Measurements from ENCODE around the gene FAM20A.
A peak's percentile ranks its signal among the peaks of the same experiment; 100 is the strongest.

FAM20A gene

DNA sequence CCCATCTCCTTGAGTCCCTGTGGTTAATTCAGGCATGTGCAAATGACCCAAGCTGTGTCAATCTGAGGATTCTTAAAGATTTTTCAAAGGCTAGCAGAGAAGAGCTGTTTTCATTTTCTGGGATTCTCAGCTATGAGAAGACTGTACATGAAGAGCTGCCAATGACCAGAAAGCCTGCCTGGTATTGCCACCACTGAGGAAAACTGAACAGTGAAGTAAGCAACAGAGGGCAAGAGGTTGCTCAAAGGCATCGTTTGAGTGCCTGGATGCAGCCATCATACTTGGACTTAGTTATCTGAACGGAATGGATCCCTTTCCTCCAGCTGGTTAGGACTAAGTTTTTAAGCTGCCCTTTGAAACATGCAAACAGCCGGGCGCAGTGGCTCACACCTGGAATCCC is 38.4 kb downstream of the FAM20A start:
- H3K27ac Mint-ChIP-seq, result no peak overlapping the region
- no peaks in the 10 kb centered on the region for H3K36me3 Mint-ChIP-seq (ENCODE audit: low read depth)
- no peaks in the 10 kb centered on the region for H3K9me3 Mint-ChIP-seq
- H3K4me3 Mint-ChIP-seq, result no peak overlapping the region
- H3K4me1 Mint-ChIP-seq, result peaks cover 19% of the 10 kb centered on the region
- TF ChIP-seq, protein P1, sequence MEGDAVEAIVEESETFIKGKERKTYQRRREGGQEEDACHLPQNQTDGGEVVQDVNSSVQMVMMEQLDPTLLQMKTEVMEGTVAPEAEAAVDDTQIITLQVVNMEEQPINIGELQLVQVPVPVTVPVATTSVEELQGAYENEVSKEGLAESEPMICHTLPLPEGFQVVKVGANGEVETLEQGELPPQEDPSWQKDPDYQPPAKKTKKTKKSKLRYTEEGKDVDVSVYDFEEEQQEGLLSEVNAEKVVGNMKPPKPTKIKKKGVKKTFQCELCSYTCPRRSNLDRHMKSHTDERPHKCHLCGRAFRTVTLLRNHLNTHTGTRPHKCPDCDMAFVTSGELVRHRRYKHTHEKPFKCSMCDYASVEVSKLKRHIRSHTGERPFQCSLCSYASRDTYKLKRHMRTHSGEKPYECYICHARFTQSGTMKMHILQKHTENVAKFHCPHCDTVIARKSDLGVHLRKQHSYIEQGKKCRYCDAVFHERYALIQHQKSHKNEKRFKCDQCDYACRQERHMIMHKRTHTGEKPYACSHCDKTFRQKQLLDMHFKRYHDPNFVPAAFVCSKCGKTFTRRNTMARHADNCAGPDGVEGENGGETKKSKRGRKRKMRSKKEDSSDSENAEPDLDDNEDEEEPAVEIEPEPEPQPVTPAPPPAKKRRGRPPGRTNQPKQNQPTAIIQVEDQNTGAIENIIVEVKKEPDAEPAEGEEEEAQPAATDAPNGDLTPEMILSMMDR (IDR thresholded peaks at IDR 0.05; ENCODE audit: unreplicated experiment in 3 of 3), result no peak
- H3K27me3 Mint-ChIP-seq (ENCODE audit: low read depth), result peaks cover 41% of the 10 kb centered on the region

DNA sequence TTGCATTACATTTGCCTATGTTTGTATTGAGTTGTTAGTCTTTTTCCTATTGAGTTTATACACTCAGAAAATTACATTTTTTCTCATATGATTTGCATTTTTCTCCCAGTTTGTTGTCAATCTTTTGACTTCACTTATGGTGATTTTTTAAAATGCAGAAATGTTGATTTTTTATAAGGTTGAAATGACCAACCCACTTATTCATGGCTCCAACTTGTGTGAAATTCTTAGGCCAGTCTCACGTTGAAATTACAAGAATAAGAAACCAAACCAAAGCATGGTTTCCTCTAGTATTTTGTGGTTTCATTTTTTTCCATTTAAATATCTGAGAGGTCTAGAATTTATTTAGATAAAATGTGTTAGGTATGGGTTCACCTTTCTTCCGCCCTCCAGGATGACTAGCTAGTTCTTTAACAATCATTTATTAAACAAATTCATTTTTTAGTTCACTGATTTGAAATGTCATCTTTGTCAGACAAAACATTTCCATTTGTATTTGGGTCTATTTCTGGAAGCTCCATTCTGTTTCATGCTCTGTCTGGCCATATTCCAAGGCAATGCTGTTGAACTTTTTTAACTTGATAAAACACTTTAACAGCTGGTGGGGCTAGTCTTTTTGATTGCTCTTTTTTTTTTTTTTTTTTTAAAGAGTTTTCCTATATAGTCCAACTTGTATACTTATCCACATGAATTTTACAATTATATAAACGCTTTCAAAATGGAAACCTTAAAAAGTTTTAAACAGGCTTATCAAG is 40.0 kb downstream of the FAM20A start:
- Mint-ChIP-seq H3K27ac (no peak overlapping the region), H3K9me3 (no peaks in the 10 kb centered on the region), H3K36me3 (ENCODE audit: low read depth) (no peaks in the 10 kb centered on the region), H3K27me3 (ENCODE audit: low read depth) (peaks cover 29% of the 10 kb centered on the region), H3K4me3 (no peak overlapping the region), H3K4me1 (peaks cover 12% of the 10 kb centered on the region)
- TF ChIP-seq, protein P1 (IDR thresholded peaks at IDR 0.05; ENCODE audit: unreplicated experiment in 3 of 3), result no peak

DNA sequence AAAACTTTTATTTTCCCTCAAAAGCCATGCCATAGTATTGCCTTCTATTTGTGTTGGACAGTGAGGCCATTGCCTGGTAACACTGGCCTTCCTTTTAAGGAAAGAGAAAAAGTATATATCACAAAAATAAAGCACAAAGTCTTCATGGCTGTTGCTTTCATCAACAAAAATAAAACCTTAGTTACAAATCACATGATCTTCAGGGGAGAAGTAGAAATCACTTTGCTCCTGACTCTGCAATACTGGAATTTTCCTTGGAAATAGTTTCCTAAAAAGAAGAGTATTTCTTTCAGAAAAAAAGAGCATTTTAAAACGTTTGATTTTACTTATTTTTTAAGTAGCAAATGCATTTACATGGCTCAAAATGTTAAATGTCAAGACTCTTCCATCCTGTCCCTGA is 41.9 kb downstream of the FAM20A start:
- no peaks in the 10 kb centered on the region for H3K9me3 Mint-ChIP-seq
- TF ChIP-seq, protein P1 (IDR thresholded peaks at IDR 0.05; ENCODE audit: unreplicated experiment in 3 of 3), result no peak
- no peak overlapping the region for H3K27ac Mint-ChIP-seq
- H3K4me1 Mint-ChIP-seq, result peaks cover 11% of the 10 kb centered on the region
- H3K4me3 Mint-ChIP-seq, result no peak overlapping the region
- H3K36me3 Mint-ChIP-seq (ENCODE audit: low read depth), result peaks cover 3% of the 10 kb centered on the region
- H3K27me3 Mint-ChIP-seq (ENCODE audit: low read depth), result peaks cover 25% of the 10 kb centered on the region

DNA sequence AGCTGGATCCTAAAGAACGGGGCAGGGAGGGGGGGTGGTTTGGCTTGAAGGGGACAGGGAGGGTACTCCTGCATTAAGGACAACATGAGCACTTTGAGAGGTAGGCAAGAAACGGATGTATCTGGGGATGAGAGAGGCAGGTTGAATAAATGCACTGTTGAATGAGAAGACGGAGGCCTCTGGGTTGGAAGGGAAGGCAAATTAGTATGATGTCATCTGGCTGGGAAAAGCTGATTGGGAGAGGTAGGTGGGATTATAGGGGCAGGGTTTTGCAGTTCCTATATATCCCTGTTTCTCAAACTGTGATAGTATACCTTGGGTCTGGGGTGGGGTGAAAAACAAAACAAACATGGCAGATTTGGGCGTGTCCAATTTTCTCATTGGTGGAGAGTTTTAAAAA is 44.6 kb downstream of the FAM20A start:
- H3K36me3 Mint-ChIP-seq (ENCODE audit: low read depth), result peaks cover 3% of the 10 kb centered on the region
- H3K9me3 Mint-ChIP-seq, result no peaks in the 10 kb centered on the region
- no peak overlapping the region for H3K4me3 Mint-ChIP-seq
- TF ChIP-seq, protein P1 (IDR thresholded peaks at IDR 0.05; ENCODE audit: unreplicated experiment in 3 of 3), result no peak
- peaks cover 11% of the 10 kb centered on the region for H3K27me3 Mint-ChIP-seq (ENCODE audit: low read depth)
- peaks cover 11% of the 10 kb centered on the region for H3K4me1 Mint-ChIP-seq
- H3K27ac Mint-ChIP-seq, result peak overlapping the region in 1 of 3 experiments; percentile 31

DNA sequence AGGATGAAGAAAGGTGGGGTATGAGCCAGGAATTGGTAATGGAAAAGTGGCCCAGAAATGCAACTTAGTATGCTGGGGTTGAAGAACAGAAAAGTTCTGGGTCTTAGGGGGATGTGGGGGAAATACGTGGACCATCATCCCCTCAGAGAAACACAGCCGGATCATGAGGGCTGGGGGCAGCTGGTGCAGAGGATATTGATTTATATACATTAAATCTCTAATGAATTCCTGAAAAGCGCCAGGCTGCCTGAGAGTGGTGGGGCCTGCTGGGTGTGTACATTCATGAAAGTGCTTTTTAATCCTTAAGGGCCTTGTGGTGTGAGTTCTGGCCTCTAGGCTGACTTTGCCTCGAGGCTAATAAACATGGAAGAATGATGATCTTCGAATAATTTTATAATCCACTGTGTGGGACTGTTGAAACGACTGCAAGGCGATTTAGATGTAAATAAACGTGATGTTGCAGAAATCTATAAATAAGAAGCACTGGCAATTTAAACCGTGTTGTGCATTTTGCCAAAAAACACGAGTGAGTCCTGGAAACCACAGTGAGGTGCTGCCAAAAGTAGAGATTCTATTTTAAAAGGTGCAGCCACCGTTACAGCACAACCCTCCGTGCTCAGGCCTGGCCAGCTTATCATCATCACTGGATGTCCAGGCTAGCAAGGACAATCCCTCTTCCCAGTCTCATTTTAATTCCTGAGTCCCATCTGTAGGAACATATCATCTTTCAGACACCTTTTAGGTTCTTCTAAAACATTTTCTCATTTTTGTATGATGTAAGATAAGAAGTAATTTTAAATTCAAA is 56.9 kb downstream of the FAM20A start:
- no peaks in the 10 kb centered on the region for H3K4me1 Mint-ChIP-seq
- H3K9me3 Mint-ChIP-seq, result peaks cover 9% of the 10 kb centered on the region
- peaks cover 28% of the 10 kb centered on the region for H3K36me3 Mint-ChIP-seq (ENCODE audit: low read depth)
- peak overlapping the region in 1 of 3 experiments; percentile 0 for H3K27ac Mint-ChIP-seq
- H3K4me3 Mint-ChIP-seq, result no peak overlapping the region
- H3K27me3 Mint-ChIP-seq (ENCODE audit: low read depth), result no peaks in the 10 kb centered on the region
- TF ChIP-seq, protein P1 (IDR thresholded peaks at IDR 0.05; ENCODE audit: unreplicated experiment in 3 of 3), result no peak

Measured in nephron (organoid).